DND-41 (cell line): Measurements from ENCODE around the gene DCLK1.

Experiments used
- ATAC-seq: fragments of 200-7000 bp; cut with Tn5 transposase; 3 replicates; pipeline ENCODE4 v1.9.1; 2021; ENCODE audit warnings: low read depth; ENCODE audit not compliant: insufficient read depth
- DNase-seq: peaks from one replicate; pipeline ENCODE4 v3.0.0-alpha.2; 2020
- H2AFZ ChIP-seq: 2 replicates; pipeline ENCODE4 v1.6.0; 2012; ENCODE audit warnings: low read depth, low read length
- H3K27ac ChIP-seq: 2 replicates; pipeline ENCODE4 v1.5.1; 2012; ENCODE audit warnings: low read length, inconsistent platforms
- H3K27me3 ChIP-seq: fragments of 200-600 bp; sonication (generic); 2 replicates; pipeline ENCODE4 v1.6.0; 2012; ENCODE audit warnings: low read length, mild to moderate bottlenecking, inconsistent platforms; ENCODE audit not compliant: insufficient read depth, poor library complexity
- H3K36me3 ChIP-seq: 2 replicates; pipeline ENCODE4 v1.5.1; 2012; ENCODE audit warnings: low read length, inconsistent platforms; ENCODE audit not compliant: insufficient read depth
- H3K4me1 ChIP-seq: 2 replicates; pipeline ENCODE4 v1.5.1; 2012; ENCODE audit warnings: mild to moderate bottlenecking, low read length; ENCODE audit not compliant: insufficient read depth
- H3K4me2 ChIP-seq: 2 replicates; pipeline ENCODE4 v1.6.0; 2012; ENCODE audit warnings: mild to moderate bottlenecking, moderate library complexity, low read length, inconsistent platforms; ENCODE audit not compliant: insufficient read depth
- H3K4me3 ChIP-seq, 2 experiments: fragments of 200-600 bp in 1 of 2; shearing (Covaris generic) in 1 of 2; 2 replicates each; pipeline ENCODE4 v1.5.1; 2012 to 2016; ENCODE audit warnings: inconsistent platforms in 2 of 2, low read length in 2 of 2, mild to moderate bottlenecking in 2 of 2, low read depth in 1 of 2, moderate library complexity in 1 of 2
- H3K79me2 ChIP-seq: 2 replicates; pipeline ENCODE4 v1.6.0; 2012; ENCODE audit warnings: low read length, inconsistent platforms; ENCODE audit not compliant: insufficient read depth
- H3K9ac ChIP-seq: 2 replicates; pipeline ENCODE4 v1.6.0; 2012; ENCODE audit warnings: low read depth, mild to moderate bottlenecking, inconsistent platforms, low read length, moderate library complexity
- H3K9me3 ChIP-seq: 2 replicates; pipeline ENCODE4 v1.5.1; 2012; ENCODE audit warnings: low read length, moderate library complexity, mild to moderate bottlenecking, inconsistent platforms; ENCODE audit not compliant: insufficient read depth, severe bottlenecking
- H4K20me1 ChIP-seq: 2 replicates; pipeline ENCODE4 v1.6.0; 2012; ENCODE audit warnings: low read length; ENCODE audit not compliant: insufficient read depth
- EZH2 ChIP-seq: IDR thresholded peaks from 3 replicates; pipeline ENCODE4 v1.6.1; 2012; ENCODE audit warnings: borderline replicate concordance, low read depth, mild to moderate bottlenecking, moderate library complexity, low read length, inconsistent platforms; ENCODE audit not compliant: severe bottlenecking
- TF ChIP-seq, protein P1 (sequence below): IDR thresholded peaks from 2 replicates; pipeline ENCODE4 v1.5.1; 2012; ENCODE audit warnings: borderline replicate concordance, low read length, moderate library complexity, mild to moderate bottlenecking; ENCODE audit not compliant: poor library complexity, severe bottlenecking; ENCODE audit errors: extremely low read depth

The DCLK1 gene

DNA sequence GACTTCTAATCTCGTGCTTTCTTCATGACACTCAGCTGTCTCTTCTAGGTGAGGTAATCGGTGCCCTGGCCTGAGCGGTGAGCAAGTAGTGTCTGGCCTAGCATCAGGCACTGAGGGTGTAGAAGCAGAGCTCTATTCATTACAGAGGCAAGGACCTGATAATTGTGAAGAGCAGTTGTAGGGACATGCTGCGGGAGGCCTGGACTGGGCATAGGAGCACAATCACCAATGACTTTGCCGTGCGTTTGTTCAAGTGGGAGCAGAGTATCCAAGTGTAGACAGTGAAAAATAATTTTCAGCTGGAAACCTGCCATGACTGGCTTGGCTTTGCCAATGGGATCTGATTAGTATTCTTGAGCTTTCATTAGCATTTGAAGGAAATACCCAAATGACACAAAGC is 32.1 kb upstream of the DCLK1 start:
- Histone ChIP-seq H3K9me3 (no peaks in the 10 kb centered on the region), H3K4me2 (no peak overlapping the region), H3K4me3 (no peak overlapping the region), H4K20me1 (no peaks in the 10 kb centered on the region), H2AFZ (no peak overlapping the region), H3K27me3 (no peaks in the 10 kb centered on the region), H3K4me1 (no peaks in the 10 kb centered on the region), H3K36me3 (no peaks in the 10 kb centered on the region), H3K79me2 (no peaks in the 10 kb centered on the region), H3K27ac (no peak overlapping the region), H3K9ac (no peak overlapping the region)
- no peak for ATAC-seq
- TF ChIP-seq EZH2 = no peak
- no peak for DNase-seq

- DNase-seq = no peak
- Histone ChIP-seq H3K27ac (no peak overlapping the region), H3K79me2 (no peaks in the 10 kb centered on the region), H4K20me1 (no peaks in the 10 kb centered on the region), H3K27me3 (no peaks in the 10 kb centered on the region), H3K36me3 (no peaks in the 10 kb centered on the region), H2AFZ (no peak overlapping the region), H3K9me3 (peaks cover 2% of the 10 kb centered on the region), H3K4me1 (no peaks in the 10 kb centered on the region), H3K4me3 (no peak overlapping the region), H3K4me2 (no peak overlapping the region), H3K9ac (no peak overlapping the region)
- no peak for ATAC-seq
- TF ChIP-seq, protein P1, sequence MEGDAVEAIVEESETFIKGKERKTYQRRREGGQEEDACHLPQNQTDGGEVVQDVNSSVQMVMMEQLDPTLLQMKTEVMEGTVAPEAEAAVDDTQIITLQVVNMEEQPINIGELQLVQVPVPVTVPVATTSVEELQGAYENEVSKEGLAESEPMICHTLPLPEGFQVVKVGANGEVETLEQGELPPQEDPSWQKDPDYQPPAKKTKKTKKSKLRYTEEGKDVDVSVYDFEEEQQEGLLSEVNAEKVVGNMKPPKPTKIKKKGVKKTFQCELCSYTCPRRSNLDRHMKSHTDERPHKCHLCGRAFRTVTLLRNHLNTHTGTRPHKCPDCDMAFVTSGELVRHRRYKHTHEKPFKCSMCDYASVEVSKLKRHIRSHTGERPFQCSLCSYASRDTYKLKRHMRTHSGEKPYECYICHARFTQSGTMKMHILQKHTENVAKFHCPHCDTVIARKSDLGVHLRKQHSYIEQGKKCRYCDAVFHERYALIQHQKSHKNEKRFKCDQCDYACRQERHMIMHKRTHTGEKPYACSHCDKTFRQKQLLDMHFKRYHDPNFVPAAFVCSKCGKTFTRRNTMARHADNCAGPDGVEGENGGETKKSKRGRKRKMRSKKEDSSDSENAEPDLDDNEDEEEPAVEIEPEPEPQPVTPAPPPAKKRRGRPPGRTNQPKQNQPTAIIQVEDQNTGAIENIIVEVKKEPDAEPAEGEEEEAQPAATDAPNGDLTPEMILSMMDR = no peak
- TF ChIP-seq EZH2 = no peak
Observed at GRCh38 chr13:36160297-36160696, 29.1 kb upstream of the DCLK1 start.

DNA sequence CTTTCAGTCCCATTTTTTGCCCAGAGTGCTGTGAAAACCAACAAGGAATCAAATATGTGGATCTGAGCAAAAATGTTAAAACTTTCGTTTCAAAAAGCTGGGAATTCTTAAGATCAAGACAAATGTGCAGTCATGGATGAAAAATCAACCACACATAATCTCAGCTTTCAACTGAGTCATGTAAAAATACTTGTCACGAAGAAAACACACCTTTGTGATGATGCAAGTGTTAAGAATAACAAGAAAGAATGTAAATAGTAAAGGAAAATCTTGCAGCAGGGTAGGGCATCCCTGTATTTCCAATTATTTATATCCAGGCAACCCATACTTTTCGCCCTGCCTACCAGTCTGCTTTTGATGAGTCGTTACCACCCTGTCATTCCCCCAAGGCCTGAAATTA is 27.4 kb upstream of the DCLK1 start:
- DNase-seq (no peak), ATAC-seq (no peak)
- H3K27ac ChIP-seq = no peak overlapping the region
- no peaks in the 10 kb centered on the region for H3K79me2 ChIP-seq
- H3K4me2 ChIP-seq = no peak overlapping the region
- H3K36me3 ChIP-seq = no peaks in the 10 kb centered on the region
- no peak overlapping the region for H3K4me3 ChIP-seq
- H4K20me1 ChIP-seq = no peaks in the 10 kb centered on the region
- H3K27me3 ChIP-seq = no peaks in the 10 kb centered on the region
- no peak overlapping the region for H3K9ac ChIP-seq
- H2AFZ ChIP-seq = no peak overlapping the region
- peaks cover 2% of the 10 kb centered on the region for H3K9me3 ChIP-seq
- no peaks in the 10 kb centered on the region for H3K4me1 ChIP-seq
- TF ChIP-seq, protein P1 = no peak
- TF ChIP-seq EZH2 = no peak

GRCh38 chr13:36157480-36157879 is 26.3 kb upstream of the DCLK1 start:
- TF ChIP-seq, protein P1 = no peak
- ATAC-seq = no peak
- Histone ChIP-seq H3K9ac (no peak overlapping the region), H3K27ac (no peak overlapping the region), H3K9me3 (peaks cover 2% of the 10 kb centered on the region), H3K36me3 (no peaks in the 10 kb centered on the region), H3K4me2 (no peak overlapping the region), H3K4me3 (no peak overlapping the region), H3K79me2 (no peaks in the 10 kb centered on the region), H3K27me3 (no peaks in the 10 kb centered on the region), H2AFZ (no peak overlapping the region), H3K4me1 (no peaks in the 10 kb centered on the region), H4K20me1 (no peaks in the 10 kb centered on the region)
- no peak for DNase-seq
